Measurements from ENCODE around the gene ZNF43. TPM values are rescaled to one million over a fixed set of nuclear protein-coding genes. Genes with fewer than 3 reads are reported as not detected.
"Not testable (repeated sequence)": the region's sequence is repeated elsewhere in the genome, so short reads cannot be mapped to it uniquely, and the experiment has no call there.

Gene ZNF43
- total RNA-seq, 1 experiment from 2014 or later = 51.6 TPM

GRCh38 chr19:21758296-21758695, 77.7 kb downstream of the ZNF43 start:
- Histone ChIP-seq H3K14ac (ENCODE audit: insufficient read depth, low read length) (no peak overlapping the region), H4K5ac (ENCODE audit: insufficient read length, low read depth, low read length) (no peak overlapping the region), H2AK5ac (ENCODE audit: insufficient read length, low read length) (no peak overlapping the region), H3K27ac (ENCODE audit: insufficient read length, low read depth, low read length) (no peak overlapping the region), H3K4ac (ENCODE audit: low read depth, low read length) (no peak overlapping the region), H3K79me2 (ENCODE audit: insufficient read depth, low read length) (peaks cover 2% of the 10 kb centered on the region; the same call in 1 of the 2 replicates), H2BK15ac (ENCODE audit: low read depth, low read length) (no peak overlapping the region), H4K20me1 (ENCODE audit: control insufficient read depth, insufficient read depth, insufficient read length) (no peaks in the 10 kb centered on the region), H3K23ac (ENCODE audit: insufficient read length, low read depth, low read length) (no peak overlapping the region), H3K4me1 (ENCODE audit: insufficient read depth, low read length) (no peaks in the 10 kb centered on the region), H4K8ac (replicated peaks; ENCODE audit: insufficient read length, low read depth, low read length) (no peak overlapping the region), H3K9me3 (ENCODE audit: control insufficient read depth, low read depth, low read length) (no peaks in the 10 kb centered on the region), H3K56ac (ENCODE audit: insufficient read length, low read depth, low read length) (no peak overlapping the region), H4K91ac (ENCODE audit: insufficient read length, low read depth, low read length) (no peak overlapping the region), H3T11ph (ENCODE audit: low read length) (no peak overlapping the region), H2BK12ac (ENCODE audit: insufficient read length, low read depth, low read length) (no peak overlapping the region), H2AFZ (ENCODE audit: low read length) (no peak overlapping the region), H3K9ac (ENCODE audit: extremely low read depth, insufficient read length, low read length) (no peak overlapping the region), H3K27me3 (ENCODE audit: insufficient read depth, low read length) (no peaks in the 10 kb centered on the region), H2BK20ac (ENCODE audit: low read depth, low read length, poor library complexity, severe bottlenecking) (no peak overlapping the region), H3K4me2 (ENCODE audit: insufficient read depth, insufficient read length, low read length) (no peak overlapping the region), H3K18ac (ENCODE audit: insufficient read length, low read depth, low read length) (no peak overlapping the region), H2BK5ac (ENCODE audit: insufficient read length, low read length) (no peak overlapping the region), H3K23me2 (ENCODE audit: insufficient read length, low read depth, low read length, poor library complexity, severe bottlenecking) (no peaks in the 10 kb centered on the region), H3K79me1 (ENCODE audit: insufficient read depth, low read depth, low read length, poor library complexity, severe bottlenecking) (peaks cover 6% of the 10 kb centered on the region), H2BK120ac (ENCODE audit: low read depth, low read length, poor library complexity, severe bottlenecking) (no peak overlapping the region)
- H3K4me1 Mint-ChIP-seq = no peaks in the 10 kb centered on the region
- H3K27me3 Mint-ChIP-seq (ENCODE audit: low read depth) = no peaks in the 10 kb centered on the region
- peaks cover 10 to 56% of the 10 kb centered on the region in 2 experiments for H3K9me3 Mint-ChIP-seq
- no CpG with 5 or more reads among the region's 3 CpGs for WGBS (ENCODE audit: extremely low coverage, insufficient read length, low lambda C conversion rate)
- peaks cover 83 to 93% (median 84%) of the 10 kb centered on the region in 3 experiments for H3K36me3 Mint-ChIP-seq (ENCODE audit: insufficient read depth in 1 of 3, low read depth in 3 of 3)
- DNase-seq = no peak
- no peak overlapping the region for H3K4me3 Mint-ChIP-seq
- TF ChIP-seq, protein P1, sequence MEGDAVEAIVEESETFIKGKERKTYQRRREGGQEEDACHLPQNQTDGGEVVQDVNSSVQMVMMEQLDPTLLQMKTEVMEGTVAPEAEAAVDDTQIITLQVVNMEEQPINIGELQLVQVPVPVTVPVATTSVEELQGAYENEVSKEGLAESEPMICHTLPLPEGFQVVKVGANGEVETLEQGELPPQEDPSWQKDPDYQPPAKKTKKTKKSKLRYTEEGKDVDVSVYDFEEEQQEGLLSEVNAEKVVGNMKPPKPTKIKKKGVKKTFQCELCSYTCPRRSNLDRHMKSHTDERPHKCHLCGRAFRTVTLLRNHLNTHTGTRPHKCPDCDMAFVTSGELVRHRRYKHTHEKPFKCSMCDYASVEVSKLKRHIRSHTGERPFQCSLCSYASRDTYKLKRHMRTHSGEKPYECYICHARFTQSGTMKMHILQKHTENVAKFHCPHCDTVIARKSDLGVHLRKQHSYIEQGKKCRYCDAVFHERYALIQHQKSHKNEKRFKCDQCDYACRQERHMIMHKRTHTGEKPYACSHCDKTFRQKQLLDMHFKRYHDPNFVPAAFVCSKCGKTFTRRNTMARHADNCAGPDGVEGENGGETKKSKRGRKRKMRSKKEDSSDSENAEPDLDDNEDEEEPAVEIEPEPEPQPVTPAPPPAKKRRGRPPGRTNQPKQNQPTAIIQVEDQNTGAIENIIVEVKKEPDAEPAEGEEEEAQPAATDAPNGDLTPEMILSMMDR (conservative IDR thresholded peaks at IDR 0.05) = no peak
- H3K27ac Mint-ChIP-seq = no peak overlapping the region

GRCh38 chr19:21755555-21755954, 80.4 kb downstream of the ZNF43 start:
- not testable (repeated sequence) for H2BK15ac ChIP-seq (ENCODE audit: low read depth, low read length); H2BK12ac ChIP-seq (ENCODE audit: insufficient read length, low read depth, low read length); H4K20me1 ChIP-seq (ENCODE audit: control insufficient read depth, insufficient read depth, insufficient read length); H3K18ac ChIP-seq (ENCODE audit: insufficient read length, low read depth, low read length); DNase-seq; H4K5ac ChIP-seq (ENCODE audit: insufficient read length, low read depth, low read length); H3K27ac ChIP-seq (ENCODE audit: insufficient read length, low read depth, low read length); H3K4ac ChIP-seq (ENCODE audit: low read depth, low read length); H3K9me3 ChIP-seq (ENCODE audit: control insufficient read depth, low read depth, low read length); H3K27me3 Mint-ChIP-seq (ENCODE audit: low read depth); H3K23ac ChIP-seq (ENCODE audit: insufficient read length, low read depth, low read length); H3T11ph ChIP-seq (ENCODE audit: low read length); H3K9ac ChIP-seq (ENCODE audit: extremely low read depth, insufficient read length, low read length); H2BK120ac ChIP-seq (ENCODE audit: low read depth, low read length, poor library complexity, severe bottlenecking); H3K79me2 ChIP-seq (ENCODE audit: insufficient read depth, low read length); H3K23me2 ChIP-seq (ENCODE audit: insufficient read length, low read depth, low read length, poor library complexity, severe bottlenecking); H3K14ac ChIP-seq (ENCODE audit: insufficient read depth, low read length); H3K4me1 Mint-ChIP-seq; H3K4me3 Mint-ChIP-seq; H3K79me1 ChIP-seq (ENCODE audit: insufficient read depth, low read depth, low read length, poor library complexity, severe bottlenecking); H3K56ac ChIP-seq (ENCODE audit: insufficient read length, low read depth, low read length); H4K8ac ChIP-seq (replicated peaks; ENCODE audit: insufficient read length, low read depth, low read length); H3K27me3 ChIP-seq (ENCODE audit: insufficient read depth, low read length); H2BK20ac ChIP-seq (ENCODE audit: low read depth, low read length, poor library complexity, severe bottlenecking); H2AK5ac ChIP-seq (ENCODE audit: insufficient read length, low read length); H3K4me1 ChIP-seq (ENCODE audit: insufficient read depth, low read length); H4K91ac ChIP-seq (ENCODE audit: insufficient read length, low read depth, low read length); H2AFZ ChIP-seq (ENCODE audit: low read length); H3K4me2 ChIP-seq (ENCODE audit: insufficient read depth, insufficient read length, low read length); H3K27ac Mint-ChIP-seq; H2BK5ac ChIP-seq (ENCODE audit: insufficient read length, low read length)
- peaks cover 80 to 92% (median 82%) of the 10 kb centered on the region in 3 experiments for H3K36me3 Mint-ChIP-seq (ENCODE audit: insufficient read depth in 1 of 3, low read depth in 3 of 3)
- H3K9me3 Mint-ChIP-seq = peaks cover 10 to 40% of the 10 kb centered on the region in 2 experiments

Measured in H9 (cell line).